ENCODE measurements around the gene PROC. TPM values are rescaled to one million over a fixed set of nuclear protein-coding genes. Genes with fewer than 3 reads are reported as not detected.
A peak's percentile ranks its signal among the peaks of the same experiment; 100 is the strongest.

Gene PROC
- total RNA-seq, 1 donor from 2014 or later: not detected

- Mint-ChIP-seq H3K36me3 (ENCODE audit: low read depth, unreplicated experiment) (peaks cover 7% of the 10 kb centered on the region), H3K9me3 (ENCODE audit: unreplicated experiment) (peaks cover 5% of the 10 kb centered on the region), H3K27ac (ENCODE audit: unreplicated experiment) (no peak overlapping the region), H3K27me3 (ENCODE audit: unreplicated experiment) (peaks cover 28% of the 10 kb centered on the region), H3K4me3 (ENCODE audit: unreplicated experiment) (no peak overlapping the region), H3K4me1 (ENCODE audit: unreplicated experiment) (peaks cover 7% of the 10 kb centered on the region)
- DNase-seq (ENCODE audit: low spot score): no peak
- no peak for TF ChIP-seq CTCF (IDR thresholded peaks at IDR 0.05; ENCODE audit: unreplicated experiment)
These were observed 3.8 kb downstream of the PROC start for GRCh38 chr2:127421871-127422558.

GRCh38 chr2:127422559-127423477 is 4.6 kb downstream of the PROC start:
- H3K4me3 Mint-ChIP-seq (ENCODE audit: unreplicated experiment): peak overlapping the region; percentile 56
- no peak for DNase-seq (ENCODE audit: low spot score)

GRCh38 chr2:127423478-127423843 is 5.2 kb downstream of the PROC start:
- Mint-ChIP-seq H3K36me3 (ENCODE audit: low read depth, unreplicated experiment) (peaks cover 7% of the 10 kb centered on the region), H3K9me3 (ENCODE audit: unreplicated experiment) (peaks cover 5% of the 10 kb centered on the region), H3K4me3 (ENCODE audit: unreplicated experiment) (peak overlapping the region; percentile 37), H3K27me3 (ENCODE audit: unreplicated experiment) (peaks cover 19% of the 10 kb centered on the region), H3K4me1 (ENCODE audit: unreplicated experiment) (peaks cover 7% of the 10 kb centered on the region), H3K27ac (ENCODE audit: unreplicated experiment) (peak overlapping the region; percentile 0)
- no peak for DNase-seq (ENCODE audit: low spot score)
- no peak for TF ChIP-seq CTCF (IDR thresholded peaks at IDR 0.05; ENCODE audit: unreplicated experiment)

More at GRCh38 chr2:127422559-127423477, 4.6 kb downstream of the PROC start:
- peaks cover 7% of the 10 kb centered on the region for H3K4me1 Mint-ChIP-seq (ENCODE audit: unreplicated experiment)
- H3K36me3 Mint-ChIP-seq (ENCODE audit: low read depth, unreplicated experiment): peaks cover 7% of the 10 kb centered on the region
- no peak for TF ChIP-seq CTCF (IDR thresholded peaks at IDR 0.05; ENCODE audit: unreplicated experiment)
- peaks cover 22% of the 10 kb centered on the region for H3K27me3 Mint-ChIP-seq (ENCODE audit: unreplicated experiment)
- no peak overlapping the region for H3K27ac Mint-ChIP-seq (ENCODE audit: unreplicated experiment)
- H3K9me3 Mint-ChIP-seq (ENCODE audit: unreplicated experiment): peaks cover 5% of the 10 kb centered on the region

GRCh38 chr2:127423880-127424279 is 5.7 kb downstream of the PROC start:
- Mint-ChIP-seq H3K27ac (ENCODE audit: unreplicated experiment) (peak overlapping the region; percentile 0), H3K36me3 (ENCODE audit: low read depth, unreplicated experiment) (peaks cover 7% of the 10 kb centered on the region), H3K4me3 (ENCODE audit: unreplicated experiment) (peak overlapping the region; percentile 37), H3K4me1 (ENCODE audit: unreplicated experiment) (peaks cover 7% of the 10 kb centered on the region), H3K9me3 (ENCODE audit: unreplicated experiment) (peaks cover 5% of the 10 kb centered on the region), H3K27me3 (ENCODE audit: unreplicated experiment) (peaks cover 19% of the 10 kb centered on the region)
- peak; percentile 23 for TF ChIP-seq CTCF (IDR thresholded peaks at IDR 0.05; ENCODE audit: unreplicated experiment)
- DNase-seq (ENCODE audit: low spot score): no peak
